Natural killer cell (primary cell): ENCODE results near the gene FSTL4. TPM values are rescaled to one million over a fixed set of nuclear protein-coding genes. Genes with fewer than 3 reads are reported as not detected.
"Not testable (repeated sequence)": the region's sequence is repeated elsewhere in the genome, so short reads cannot be mapped to it uniquely, and the experiment has no call there.

ENCODE experiments used
- ATAC-seq, 3 donors: fragments of 150-1000 bp in 2 of 3; fragments of 200-7000 bp in 1 of 3; cut with Tn5 transposase; 1 replicate in 1 of 3; 2 replicates in 2 of 3; pipeline ENCODE4 v1.10.0; 2021; ENCODE audit warnings: mild to moderate bottlenecking in 2 of 3, moderate library complexity in 2 of 3
- DNase-seq, 2 donors: peaks; one replicate each; pipeline versions ENCODE4 v3.0.0 to v3.0.0-alpha.2; 2013 to 2021; ENCODE audit warnings: mixed read lengths in 1 of 2
- H3K27ac ChIP-seq: one replicate; pipeline ENCODE4 v1.5.1; 2013; ENCODE audit warnings: mild to moderate bottlenecking, low read length
- H3K27me3 ChIP-seq: one replicate; pipeline ENCODE4 v1.6.1; 2013; ENCODE audit warnings: low read length; ENCODE audit not compliant: control insufficient read depth, insufficient read depth
- H3K36me3 ChIP-seq: one replicate; pipeline ENCODE4 v1.6.1; 2013; ENCODE audit warnings: low read length; ENCODE audit not compliant: control insufficient read depth, insufficient read depth
- H3K4me1 ChIP-seq: one replicate; pipeline ENCODE4 v1.6.1; 2013; ENCODE audit warnings: low read length; ENCODE audit not compliant: control insufficient read depth, insufficient read depth
- H3K4me3 ChIP-seq: one replicate; pipeline ENCODE4 v1.5.1; 2013; ENCODE audit warnings: low read length
- H3K9me3 ChIP-seq: one replicate; pipeline ENCODE4 v1.6.1; 2013; ENCODE audit warnings: low read length; ENCODE audit not compliant: control insufficient read depth, insufficient read depth
- H3K27ac Mint-ChIP-seq, 2 donors: one replicate each; pipeline ENCODE4 v1.8.0; 2022; ENCODE audit warnings: mild to moderate bottlenecking in 2 of 2, mixed read lengths in 2 of 2, moderate library complexity in 1 of 2
- H3K27me3 Mint-ChIP-seq, 2 donors: one replicate each; pipeline ENCODE4 v1.8.0; 2022; ENCODE audit warnings: low read depth in 2 of 2, mixed read lengths in 2 of 2
- H3K36me3 Mint-ChIP-seq: one replicate; pipeline ENCODE4 v1.8.0; 2022; ENCODE audit warnings: mixed read lengths
- H3K4me1 Mint-ChIP-seq, 2 donors: one replicate each; pipeline ENCODE4 v1.8.0; 2022; ENCODE audit warnings: mixed read lengths in 2 of 2
- H3K4me3 Mint-ChIP-seq: one replicate; pipeline ENCODE4 v1.8.0; 2022; ENCODE audit warnings: mild to moderate bottlenecking, moderate library complexity, mixed read lengths
- H3K9me3 Mint-ChIP-seq, 2 donors: one replicate each; pipeline ENCODE4 v1.8.0; 2022; ENCODE audit warnings: mixed read lengths in 2 of 2
- CTCF ChIP-seq: fragments of 200-600 bp; IDR thresholded peaks from one replicate; pipeline ENCODE4 v1.8.0; 2022; ENCODE audit warnings: antibody characterized with exemption
- WGBS: methylation state at CpG from one replicate; pipeline ENCODE4 v1.1.7; 2013; ENCODE audit warnings: missing lambda C conversion rate; ENCODE audit not compliant: insufficient coverage; 5-methylcytosine and 5-hydroxymethylcytosine counted together
- intact Hi-C: fragments of 100-400 bp; cut with micrococcal nuclease; formaldehyde crosslinking; loops from one replicate; pipeline ENCODE4 v1.14.2; 2022
- total RNA-seq, 4 donors: library from RNA; stranded (reverse); fragments of 120-200 nt in 1 of 4; gene quantifications; one replicate each; pipeline versions ENCODE4 v1.2.3 to v1.2.4, GENCODE V29; 2013 to 2022

The FSTL4 gene
- total RNA-seq, 3 donors from 2014 or later (not counting 1 experiment from before 2014, with no cell fraction given), result 0.11 to 0.75 (median 0.55) TPM

DNA sequence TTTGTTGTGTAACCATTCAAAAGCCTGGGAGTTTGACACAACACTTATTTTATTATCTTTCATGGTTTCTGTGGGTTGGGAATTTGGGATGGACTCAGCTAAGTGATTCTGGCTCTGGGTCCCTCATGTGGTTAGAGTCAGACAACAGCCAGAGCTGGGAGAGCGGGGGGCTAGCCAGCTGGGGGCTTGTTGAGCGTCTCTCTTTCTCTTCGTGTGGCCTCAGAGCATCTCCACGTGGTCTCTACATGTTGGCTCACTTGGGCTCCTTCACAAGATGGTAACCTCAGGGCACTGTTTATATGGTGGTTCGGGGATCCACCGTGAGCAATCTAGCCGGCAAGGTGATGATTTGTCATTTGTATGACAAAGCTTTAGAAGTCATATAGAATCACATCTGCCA, 73.6 kb downstream of the FSTL4 start:
- Histone ChIP-seq H3K4me3 (no peak overlapping the region), H3K27ac (no peak overlapping the region), H3K4me1 (no peaks in the 10 kb centered on the region), H3K9me3 (no peaks in the 10 kb centered on the region), H3K36me3 (no peaks in the 10 kb centered on the region), H3K27me3 (peaks cover 2% of the 10 kb centered on the region)
- Mint-ChIP-seq H3K27ac (no peak overlapping the region), H3K4me1 (no peaks in the 10 kb centered on the region), H3K36me3 (no peaks in the 10 kb centered on the region), H3K27me3 (peaks cover 25 to 59% of the 10 kb centered on the region in 2 donors), H3K4me3 (no peak overlapping the region), H3K9me3 (no peaks in the 10 kb centered on the region)
- WGBS, result 69% methylated on average over 7 of the region's 7 CpGs
- intact Hi-C loops, result no loop called here
- DNase-seq (no peak), ATAC-seq (no peak)
- no peak for TF ChIP-seq CTCF

GRCh38 chr5:133535241-133535929, 77.0 kb downstream of the FSTL4 start:
- H3K27ac ChIP-seq, DNase-seq, H3K4me1 ChIP-seq, ATAC-seq, H3K4me3 Mint-ChIP-seq, H3K9me3 ChIP-seq, H3K4me1 Mint-ChIP-seq, H3K9me3 Mint-ChIP-seq, H3K4me3 ChIP-seq, H3K36me3 ChIP-seq, intact Hi-C loops, H3K36me3 Mint-ChIP-seq, H3K27me3 ChIP-seq, H3K27ac Mint-ChIP-seq: not testable (repeated sequence)
- peaks cover 12 to 39% of the 10 kb centered on the region in 2 donors for H3K27me3 Mint-ChIP-seq
- WGBS, result 83% methylated on average over 10 of the region's 13 CpGs

DNA sequence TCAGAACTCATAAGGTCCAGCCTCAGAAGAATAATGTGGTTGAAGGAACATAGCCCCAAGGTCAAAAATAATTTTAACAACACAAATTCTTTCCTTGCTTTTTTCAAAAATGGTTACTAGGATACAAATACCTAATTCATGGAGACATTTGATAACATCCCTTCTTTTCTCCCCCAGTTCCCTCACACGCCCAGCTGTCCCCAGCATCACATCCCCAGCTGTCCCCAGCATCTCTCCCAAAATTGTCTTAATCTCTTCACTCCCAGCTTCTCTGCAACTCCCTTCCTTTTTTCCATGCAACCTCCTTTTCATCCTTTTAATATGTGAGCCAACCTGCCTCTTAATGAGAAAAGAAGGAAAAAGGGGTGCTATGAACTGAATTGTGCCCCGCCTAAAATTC, 77.8 kb downstream of the FSTL4 start:
- DNase-seq, result no peak
- WGBS, result 83% methylated on average over 2 of the region's 2 CpGs
- no peak overlapping the region for H3K4me3 ChIP-seq
- no peaks in the 10 kb centered on the region for H3K36me3 Mint-ChIP-seq
- no peak overlapping the region for H3K4me3 Mint-ChIP-seq
- no peaks in the 10 kb centered on the region for H3K4me1 ChIP-seq
- no peaks in the 10 kb centered on the region for H3K9me3 Mint-ChIP-seq
- no peak for TF ChIP-seq CTCF
- intact Hi-C loops, result no loop called here
- no peaks in the 10 kb centered on the region for H3K9me3 ChIP-seq
- no peaks in the 10 kb centered on the region for H3K36me3 ChIP-seq
- H3K27me3 ChIP-seq, result no peaks in the 10 kb centered on the region
- peaks cover 9 to 33% of the 10 kb centered on the region in 2 donors for H3K27me3 Mint-ChIP-seq
- H3K27ac ChIP-seq, result no peak overlapping the region
- no peak overlapping the region for H3K27ac Mint-ChIP-seq
- ATAC-seq, result no peak
- no peaks in the 10 kb centered on the region for H3K4me1 Mint-ChIP-seq

GRCh38 chr5:133533541-133533940, 78.8 kb downstream of the FSTL4 start:
- WGBS, result 75% methylated on average over 4 of the region's 4 CpGs
- intact Hi-C loops, result no loop called here
- Histone ChIP-seq H3K27me3 (no peaks in the 10 kb centered on the region), H3K4me3 (no peak overlapping the region), H3K27ac (no peak overlapping the region), H3K36me3 (no peaks in the 10 kb centered on the region), H3K4me1 (no peaks in the 10 kb centered on the region), H3K9me3 (no peaks in the 10 kb centered on the region)
- DNase-seq (no peak), ATAC-seq (no peak)
- no peaks in the 10 kb centered on the region for H3K9me3 Mint-ChIP-seq
- no peak overlapping the region for H3K27ac Mint-ChIP-seq
- H3K4me1 Mint-ChIP-seq, result no peaks in the 10 kb centered on the region
- TF ChIP-seq CTCF, result no peak
- peaks cover 6 to 23% of the 10 kb centered on the region in 2 donors for H3K27me3 Mint-ChIP-seq
- no peaks in the 10 kb centered on the region for H3K36me3 Mint-ChIP-seq
- H3K4me3 Mint-ChIP-seq, result no peak overlapping the region
